ENCODE measurements around the gene CTIF.

- TF ChIP-seq CTCF (IDR thresholded peaks at IDR 0.05; ENCODE audit: low read depth, low read length, missing input control), result no peak
- TF ChIP-seq GABPA (IDR thresholded peaks at IDR 0.05 in 1 of 2, conservative IDR thresholded peaks at IDR 0.05 in 1 of 2), result no peak
- no peak for TF ChIP-seq ZBTB33 (IDR thresholded peaks at IDR 0.05)
- TF ChIP-seq RAD21 (IDR thresholded peaks at IDR 0.05), result no peak
- TF ChIP-seq MAX (IDR thresholded peaks at IDR 0.05), result no peak
- no peak for TF ChIP-seq NR2F2 (IDR thresholded peaks at IDR 0.05)
These were observed 278.2 kb downstream of the CTIF start for GRCh38 chr18:48817021-48817461.

Data from liver (tissue), 3 donors.